ENCODE measurements around the gene KRT4. TPM values are rescaled to one million over a fixed set of nuclear protein-coding genes. Genes with fewer than 3 reads are reported as not detected.

Gene KRT4
- total RNA-seq, 4 donors from 2014 or later, result 3.5 to 227 (median 10.8) TPM

GRCh38 chr12:52822771-52823510 lies 9.0 kb upstream of the KRT4 start:
- TF ChIP-seq POLR2A (IDR thresholded peaks at IDR 0.05), result no peak
- no peak for TF ChIP-seq CTCF (IDR thresholded peaks at IDR 0.05)
- TF ChIP-seq POLR2AphosphoS5 (IDR thresholded peaks at IDR 0.05), result no peak
- no peak for TF ChIP-seq EP300 (IDR thresholded peaks at IDR 0.05)
- no peak for ATAC-seq

GRCh38 chr12:52821826-52822660 lies 8.1 kb upstream of the KRT4 start:
- ATAC-seq, result no peak

More at GRCh38 chr12:52822771-52823510, 9.0 kb upstream of the KRT4 start:
- Histone ChIP-seq H3K27me3 (peaks cover 11% of the 10 kb centered on the region), H3K4me1 (peaks cover 0 to 4% (median 0%) of the 10 kb centered on the region in 3 donors), H3K27ac (no peak overlapping the region), H3K9me3 (no peaks in the 10 kb centered on the region), H3K4me3 (no peak overlapping the region), H3K36me3 (no peaks in the 10 kb centered on the region)
- WGBS, 2 donors (ENCODE audit: low coverage in 1 of 2), result 0% methylated on average over 1 of the region's 16 CpGs; no CpG with 5 or more reads in 1 of the 2 donors

GRCh38 chr12:52821071-52821730 lies 7.3 kb upstream of the KRT4 start:
- TF ChIP-seq POLR2A (IDR thresholded peaks at IDR 0.05) (no peak), EP300 (IDR thresholded peaks at IDR 0.05) (no peak), CTCF (IDR thresholded peaks at IDR 0.05) (no peak), POLR2AphosphoS5 (IDR thresholded peaks at IDR 0.05) (no peak)
- Histone ChIP-seq H3K9me3 (no peaks in the 10 kb centered on the region), H3K4me3 (no peak overlapping the region), H3K36me3 (no peaks in the 10 kb centered on the region), H3K27ac (no peak overlapping the region), H3K4me1 (peaks cover 0 to 4% (median 0%) of the 10 kb centered on the region in 3 donors), H3K27me3 (peaks cover 21% of the 10 kb centered on the region)
- WGBS, 2 donors (ENCODE audit: low coverage in 1 of 2), result 80 to 90% methylated on average over 1 to 4 of the region's 4 CpGs
- ATAC-seq, result no peak

More at GRCh38 chr12:52821826-52822660, 8.1 kb upstream of the KRT4 start:
- peaks cover 19% of the 10 kb centered on the region for H3K27me3 ChIP-seq
- H3K4me3 ChIP-seq, result no peak overlapping the region
- no peaks in the 10 kb centered on the region for H3K36me3 ChIP-seq
- peaks cover 0 to 4% (median 0%) of the 10 kb centered on the region in 3 donors for H3K4me1 ChIP-seq
- 43 to 65% methylated on average over 3 to 6 of the region's 10 CpGs for WGBS, 2 donors (ENCODE audit: low coverage in 1 of 2)
- H3K27ac ChIP-seq, result no peak overlapping the region
- TF ChIP-seq POLR2AphosphoS5 (IDR thresholded peaks at IDR 0.05) (no peak), EP300 (IDR thresholded peaks at IDR 0.05) (no peak), CTCF (IDR thresholded peaks at IDR 0.05) (no peak), POLR2A (IDR thresholded peaks at IDR 0.05) (no peak)
- H3K9me3 ChIP-seq, result no peaks in the 10 kb centered on the region

- Histone ChIP-seq H3K36me3 (no peaks in the 10 kb centered on the region), H3K27ac (no peak overlapping the region), H3K4me1 (peaks cover 0 to 4% (median 0%) of the 10 kb centered on the region in 3 donors), H3K27me3 (peaks cover 21% of the 10 kb centered on the region), H3K4me3 (no peak overlapping the region), H3K9me3 (no peaks in the 10 kb centered on the region)
- TF ChIP-seq POLR2AphosphoS5 (IDR thresholded peaks at IDR 0.05) (no peak), POLR2A (IDR thresholded peaks at IDR 0.05) (no peak), CTCF (IDR thresholded peaks at IDR 0.05) (no peak), EP300 (IDR thresholded peaks at IDR 0.05) (no peak)
- ATAC-seq, result no peak
- WGBS, 2 donors (ENCODE audit: low coverage in 1 of 2), result 86% methylated on average over 6 of the region's 6 CpGs; no CpG with 5 or more reads in 1 of the 2 donors
These were observed 6.6 kb upstream of the KRT4 start for GRCh38 chr12:52820521-52820920.

Measured in gastroesophageal sphincter (tissue), 4 donors.